ENCODE data around the gene COL17A1. TPM values are rescaled to one million over a fixed set of nuclear protein-coding genes. Genes with fewer than 3 reads are reported as not detected.

The COL17A1 gene
- total and polyA plus RNA-seq, 2 experiments from 2014 or later = 1.1 to 1.3 TPM

DNA sequence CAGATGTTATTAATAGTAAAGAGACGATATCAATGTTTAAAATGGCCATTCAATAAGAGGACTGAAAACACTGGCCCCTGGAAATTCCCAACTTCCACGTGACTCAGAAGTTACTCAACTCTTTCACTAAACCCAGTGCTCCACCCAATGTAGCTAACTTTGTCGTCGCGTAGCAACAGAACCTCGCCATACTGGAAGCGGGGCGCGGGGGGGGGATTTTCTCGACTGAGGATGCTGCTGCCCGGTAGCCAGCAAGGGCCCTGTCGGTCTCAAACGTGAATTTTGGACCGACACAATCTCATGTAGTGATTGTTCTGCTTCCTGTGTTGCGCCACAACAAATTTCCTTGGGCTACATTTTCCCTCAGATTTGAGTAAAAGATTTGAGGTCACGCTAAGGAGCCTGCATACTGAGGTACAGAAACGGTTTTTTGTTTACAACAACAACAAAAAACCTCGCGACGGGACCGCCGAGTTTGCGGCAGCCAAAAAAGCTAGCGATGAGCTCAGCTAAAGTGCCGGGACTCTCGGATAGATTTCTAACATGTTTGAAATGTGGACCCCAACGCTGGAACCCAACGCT, 35.3 kb upstream of the COL17A1 start:
- no peak for TF ChIP-seq ZNF331 (CRISPR knock-in tag; IDR thresholded peaks at IDR 0.05; ENCODE audit: low read depth)
- TF ChIP-seq, protein P1, sequence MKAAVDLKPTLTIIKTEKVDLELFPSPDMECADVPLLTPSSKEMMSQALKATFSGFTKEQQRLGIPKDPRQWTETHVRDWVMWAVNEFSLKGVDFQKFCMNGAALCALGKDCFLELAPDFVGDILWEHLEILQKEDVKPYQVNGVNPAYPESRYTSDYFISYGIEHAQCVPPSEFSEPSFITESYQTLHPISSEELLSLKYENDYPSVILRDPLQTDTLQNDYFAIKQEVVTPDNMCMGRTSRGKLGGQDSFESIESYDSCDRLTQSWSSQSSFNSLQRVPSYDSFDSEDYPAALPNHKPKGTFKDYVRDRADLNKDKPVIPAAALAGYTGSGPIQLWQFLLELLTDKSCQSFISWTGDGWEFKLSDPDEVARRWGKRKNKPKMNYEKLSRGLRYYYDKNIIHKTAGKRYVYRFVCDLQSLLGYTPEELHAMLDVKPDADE (IDR thresholded peaks at IDR 0.05) = 0 out of 2 replicates have a peak, but pooled peaks have one; percentile 11
- Mint-ChIP-seq H3K27me3 (ENCODE audit: insufficient read depth, low read depth, poor library complexity) (peaks cover 8% of the 10 kb centered on the region), H3K4me1 (peaks cover 25% of the 10 kb centered on the region), H3K27ac (peak overlapping the region; percentile 100), H3K36me3 (ENCODE audit: low read depth) (peaks cover 7% of the 10 kb centered on the region), H3K9me3 (no peaks in the 10 kb centered on the region), H3K4me3 (peak overlapping the region; percentile 89)
- H3K4me1 ChIP-seq (ENCODE audit: insufficient read depth) = peaks cover 14% of the 10 kb centered on the region; the same call in 1 of the 2 replicates
- ATAC-seq = peak; percentile 61
- H4K20me1 ChIP-seq (replicated peaks; ENCODE audit: insufficient read depth) = no peaks in the 10 kb centered on the region
- no peaks in the 10 kb centered on the region for H3K79me2 ChIP-seq (replicated peaks; ENCODE audit: insufficient read depth)
- DNase-seq (ENCODE audit: low spot score) = peak; percentile 97
- H3K4me3 ChIP-seq = peak overlapping the region; percentile 75
- H3K27ac ChIP-seq (ENCODE audit: low read depth) = peak overlapping the region; percentile 100
- H3K4me2 ChIP-seq = peak overlapping the region; percentile 91
- no peaks in the 10 kb centered on the region for H3K9me2 ChIP-seq (ENCODE audit: insufficient read depth)
- H2AFZ ChIP-seq = peak overlapping the region; percentile 52
- H3F3A ChIP-seq (replicated peaks; ENCODE audit: low read depth) = peaks cover 4% of the 10 kb centered on the region; the same call in 1 of the 2 replicates
- H3K27me3 ChIP-seq (ENCODE audit: insufficient read depth) = no peaks in the 10 kb centered on the region
- no peaks in the 10 kb centered on the region for H3K36me3 ChIP-seq (ENCODE audit: insufficient read depth)

DNA sequence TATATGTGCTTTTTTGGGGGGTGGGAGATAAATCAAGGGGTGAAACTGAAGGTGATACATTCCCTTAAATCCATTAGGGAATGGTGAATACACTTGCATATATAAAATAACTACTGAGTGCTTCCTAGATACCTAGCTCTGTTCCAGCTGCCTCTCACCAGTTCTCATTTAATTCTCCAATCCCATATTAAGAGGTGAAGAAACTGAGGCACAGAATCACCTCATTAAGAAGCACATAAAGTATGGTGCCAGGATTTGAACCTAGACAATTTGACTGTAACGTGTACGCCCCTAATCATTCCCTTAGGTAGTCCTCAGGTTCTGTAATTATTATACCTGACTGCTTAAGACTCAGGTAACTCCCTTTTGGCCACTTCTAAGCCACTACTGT, 34.8 kb upstream of the COL17A1 start:
- H3K4me3 Mint-ChIP-seq = peak overlapping the region; percentile 89
- H3K27me3 Mint-ChIP-seq (ENCODE audit: insufficient read depth, low read depth, poor library complexity) = peaks cover 8% of the 10 kb centered on the region
- Histone ChIP-seq H3K79me2 (replicated peaks; ENCODE audit: insufficient read depth) (no peaks in the 10 kb centered on the region), H3K4me2 (peak overlapping the region; percentile 91), H3K4me3 (peak overlapping the region; percentile 75), H3K27me3 (ENCODE audit: insufficient read depth) (no peaks in the 10 kb centered on the region), H4K20me1 (replicated peaks; ENCODE audit: insufficient read depth) (no peaks in the 10 kb centered on the region), H2AFZ (peak overlapping the region; percentile 49; the same call in 1 of the 2 replicates), H3K4me1 (ENCODE audit: insufficient read depth) (peaks cover 14% of the 10 kb centered on the region; the same call in 1 of the 2 replicates), H3F3A (replicated peaks; ENCODE audit: low read depth) (peaks cover 4% of the 10 kb centered on the region; the same call in 1 of the 2 replicates), H3K9me2 (ENCODE audit: insufficient read depth) (no peaks in the 10 kb centered on the region), H3K27ac (ENCODE audit: low read depth) (peak overlapping the region; percentile 100), H3K36me3 (ENCODE audit: insufficient read depth) (no peaks in the 10 kb centered on the region)
- H3K27ac Mint-ChIP-seq = peak overlapping the region; percentile 100
- DNase-seq (ENCODE audit: low spot score) = no peak
- H3K9me3 Mint-ChIP-seq = no peaks in the 10 kb centered on the region
- H3K36me3 Mint-ChIP-seq (ENCODE audit: low read depth) = peaks cover 4% of the 10 kb centered on the region
- peaks cover 25% of the 10 kb centered on the region for H3K4me1 Mint-ChIP-seq
- ATAC-seq = no peak
- TF ChIP-seq EZH2phosphoT487 (IDR thresholded peaks at IDR 0.05; ENCODE audit: unreplicated experiment) = no peak
- TF ChIP-seq CREB1 (CRISPR knock-in tag; IDR thresholded peaks at IDR 0.05; ENCODE audit: low read depth) = no peak
- TF ChIP-seq, protein P2, sequence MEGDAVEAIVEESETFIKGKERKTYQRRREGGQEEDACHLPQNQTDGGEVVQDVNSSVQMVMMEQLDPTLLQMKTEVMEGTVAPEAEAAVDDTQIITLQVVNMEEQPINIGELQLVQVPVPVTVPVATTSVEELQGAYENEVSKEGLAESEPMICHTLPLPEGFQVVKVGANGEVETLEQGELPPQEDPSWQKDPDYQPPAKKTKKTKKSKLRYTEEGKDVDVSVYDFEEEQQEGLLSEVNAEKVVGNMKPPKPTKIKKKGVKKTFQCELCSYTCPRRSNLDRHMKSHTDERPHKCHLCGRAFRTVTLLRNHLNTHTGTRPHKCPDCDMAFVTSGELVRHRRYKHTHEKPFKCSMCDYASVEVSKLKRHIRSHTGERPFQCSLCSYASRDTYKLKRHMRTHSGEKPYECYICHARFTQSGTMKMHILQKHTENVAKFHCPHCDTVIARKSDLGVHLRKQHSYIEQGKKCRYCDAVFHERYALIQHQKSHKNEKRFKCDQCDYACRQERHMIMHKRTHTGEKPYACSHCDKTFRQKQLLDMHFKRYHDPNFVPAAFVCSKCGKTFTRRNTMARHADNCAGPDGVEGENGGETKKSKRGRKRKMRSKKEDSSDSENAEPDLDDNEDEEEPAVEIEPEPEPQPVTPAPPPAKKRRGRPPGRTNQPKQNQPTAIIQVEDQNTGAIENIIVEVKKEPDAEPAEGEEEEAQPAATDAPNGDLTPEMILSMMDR (conservative IDR thresholded peaks at IDR 0.05; ENCODE audit: low read depth in 2 of 2) = no peak
- no peak for TF ChIP-seq EZH2 (IDR thresholded peaks at IDR 0.05; ENCODE audit: low read depth, unreplicated experiment)
- no peak for TF ChIP-seq STAT1 (IDR thresholded peaks at IDR 0.05; ENCODE audit: unreplicated experiment)
- TF ChIP-seq, protein P3, sequence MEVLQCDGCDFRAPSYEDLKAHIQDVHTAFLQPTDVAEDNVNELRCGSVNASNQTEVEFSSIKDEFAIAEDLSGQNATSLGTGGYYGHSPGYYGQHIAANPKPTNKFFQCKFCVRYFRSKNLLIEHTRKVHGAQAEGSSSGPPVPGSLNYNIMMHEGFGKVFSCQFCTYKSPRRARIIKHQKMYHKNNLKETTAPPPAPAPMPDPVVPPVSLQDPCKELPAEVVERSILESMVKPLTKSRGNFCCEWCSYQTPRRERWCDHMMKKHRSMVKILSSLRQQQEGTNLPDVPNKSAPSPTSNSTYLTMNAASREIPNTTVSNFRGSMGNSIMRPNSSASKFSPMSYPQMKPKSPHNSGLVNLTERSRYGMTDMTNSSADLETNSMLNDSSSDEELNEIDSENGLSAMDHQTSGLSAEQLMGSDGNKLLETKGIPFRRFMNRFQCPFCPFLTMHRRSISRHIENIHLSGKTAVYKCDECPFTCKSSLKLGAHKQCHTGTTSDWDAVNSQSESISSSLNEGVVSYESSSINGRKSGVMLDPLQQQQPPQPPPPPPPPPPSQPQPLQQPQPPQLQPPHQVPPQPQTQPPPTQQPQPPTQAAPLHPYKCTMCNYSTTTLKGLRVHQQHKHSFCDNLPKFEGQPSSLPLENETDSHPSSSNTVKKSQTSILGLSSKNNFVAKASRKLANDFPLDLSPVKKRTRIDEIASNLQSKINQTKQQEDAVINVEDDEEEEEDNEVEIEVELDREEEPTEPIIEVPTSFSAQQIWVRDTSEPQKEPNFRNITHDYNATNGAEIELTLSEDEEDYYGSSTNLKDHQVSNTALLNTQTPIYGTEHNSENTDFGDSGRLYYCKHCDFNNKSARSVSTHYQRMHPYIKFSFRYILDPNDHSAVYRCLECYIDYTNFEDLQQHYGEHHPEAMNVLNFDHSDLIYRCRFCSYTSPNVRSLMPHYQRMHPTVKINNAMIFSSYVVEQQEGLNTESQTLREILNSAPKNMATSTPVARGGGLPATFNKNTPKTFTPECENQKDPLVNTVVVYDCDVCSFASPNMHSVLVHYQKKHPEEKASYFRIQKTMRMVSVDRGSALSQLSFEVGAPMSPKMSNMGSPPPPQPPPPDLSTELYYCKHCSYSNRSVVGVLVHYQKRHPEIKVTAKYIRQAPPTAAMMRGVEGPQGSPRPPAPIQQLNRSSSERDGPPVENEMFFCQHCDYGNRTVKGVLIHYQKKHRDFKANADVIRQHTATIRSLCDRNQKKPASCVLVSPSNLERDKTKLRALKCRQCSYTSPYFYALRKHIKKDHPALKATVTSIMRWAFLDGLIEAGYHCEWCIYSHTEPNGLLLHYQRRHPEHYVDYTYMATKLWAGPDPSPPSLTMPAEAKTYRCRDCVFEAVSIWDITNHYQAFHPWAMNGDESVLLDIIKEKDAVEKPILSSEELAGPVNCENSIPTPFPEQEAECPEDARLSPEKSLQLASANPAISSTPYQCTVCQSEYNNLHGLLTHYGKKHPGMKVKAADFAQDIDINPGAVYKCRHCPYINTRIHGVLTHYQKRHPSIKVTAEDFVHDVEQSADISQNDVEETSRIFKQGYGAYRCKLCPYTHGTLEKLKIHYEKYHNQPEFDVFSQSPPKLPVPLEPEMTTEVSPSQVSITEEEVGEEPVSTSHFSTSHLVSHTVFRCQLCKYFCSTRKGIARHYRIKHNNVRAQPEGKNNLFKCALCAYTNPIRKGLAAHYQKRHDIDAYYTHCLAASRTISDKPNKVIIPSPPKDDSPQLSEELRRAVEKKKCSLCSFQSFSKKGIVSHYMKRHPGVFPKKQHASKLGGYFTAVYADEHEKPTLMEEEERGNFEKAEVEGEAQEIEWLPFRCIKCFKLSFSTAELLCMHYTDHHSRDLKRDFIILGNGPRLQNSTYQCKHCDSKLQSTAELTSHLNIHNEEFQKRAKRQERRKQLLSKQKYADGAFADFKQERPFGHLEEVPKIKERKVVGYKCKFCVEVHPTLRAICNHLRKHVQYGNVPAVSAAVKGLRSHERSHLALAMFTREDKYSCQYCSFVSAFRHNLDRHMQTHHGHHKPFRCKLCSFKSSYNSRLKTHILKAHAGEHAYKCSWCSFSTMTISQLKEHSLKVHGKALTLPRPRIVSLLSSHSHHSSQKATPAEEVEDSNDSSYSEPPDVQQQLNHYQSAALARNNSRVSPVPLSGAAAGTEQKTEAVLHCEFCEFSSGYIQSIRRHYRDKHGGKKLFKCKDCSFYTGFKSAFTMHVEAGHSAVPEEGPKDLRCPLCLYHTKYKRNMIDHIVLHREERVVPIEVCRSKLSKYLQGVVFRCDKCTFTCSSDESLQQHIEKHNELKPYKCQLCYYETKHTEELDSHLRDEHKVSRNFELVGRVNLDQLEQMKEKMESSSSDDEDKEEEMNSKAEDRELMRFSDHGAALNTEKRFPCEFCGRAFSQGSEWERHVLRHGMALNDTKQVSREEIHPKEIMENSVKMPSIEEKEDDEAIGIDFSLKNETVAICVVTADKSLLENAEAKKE (CRISPR knock-in tag; IDR thresholded peaks at IDR 0.05) = no peak
- no peak for TF ChIP-seq ZNF114 (CRISPR knock-in tag; IDR thresholded peaks at IDR 0.05)
